Stimulated activated CD4-positive, alpha-beta T cell treated with anti-CD3 and anti-CD28 coated beads, Interleukin-15, amount 100 ng/mL, for 48 hours (primary cell): ENCODE results near the gene COL24A1.
"Not testable (repeated sequence)": the region's sequence is repeated elsewhere in the genome, so short reads cannot be mapped to it uniquely, and the experiment has no call there.

ENCODE experiments used
- DNase-seq, 2 donors: peaks; one replicate each; pipeline ENCODE4 v3.0.0-alpha.2; 2020; ENCODE audit warnings: low read depth in 2 of 2

Gene COL24A1

GRCh38 chr1:85991261-85991660, 165.3 kb downstream of the COL24A1 start:
- DNase-seq = no peak

GRCh38 chr1:85984636-85985035, 171.9 kb downstream of the COL24A1 start:
- no peak for DNase-seq

GRCh38 chr1:85983316-85983715, 173.3 kb downstream of the COL24A1 start:
- no peak for DNase-seq

- no peak for DNase-seq
Observed at GRCh38 chr1:85976516-85977205, 179.9 kb downstream of the COL24A1 start.

- DNase-seq = no peak
Observed at GRCh38 chr1:85975912-85976371, 180.6 kb downstream of the COL24A1 start.

GRCh38 chr1:85962457-85962856, 194.1 kb downstream of the COL24A1 start:
- DNase-seq = no peak

GRCh38 chr1:85957760-85958159, 198.8 kb downstream of the COL24A1 start:
- no peak for DNase-seq

- DNase-seq = not testable (repeated sequence)
Observed at GRCh38 chr1:85955218-85955617, 201.4 kb downstream of the COL24A1 start.

GRCh38 chr1:85952460-85952859, 204.1 kb downstream of the COL24A1 start:
- DNase-seq = no peak

GRCh38 chr1:85947186-85947585, 209.4 kb downstream of the COL24A1 start:
- no peak for DNase-seq

GRCh38 chr1:85943945-85944344, 212.6 kb downstream of the COL24A1 start:
- no peak for DNase-seq

GRCh38 chr1:85943526-85943925, 213.0 kb downstream of the COL24A1 start:
- DNase-seq = no peak

- no peak for DNase-seq
Observed at GRCh38 chr1:85940656-85941306, 215.8 kb downstream of the COL24A1 start.

- DNase-seq = no peak
Observed at GRCh38 chr1:85938829-85939228, 217.7 kb downstream of the COL24A1 start.

GRCh38 chr1:85936470-85936869, 220.1 kb downstream of the COL24A1 start:
- DNase-seq = no peak

GRCh38 chr1:85936057-85936456, 220.5 kb downstream of the COL24A1 start:
- no peak for DNase-seq

GRCh38 chr1:85935234-85935633, 221.3 kb downstream of the COL24A1 start:
- DNase-seq = no peak

- no peak for DNase-seq
Observed at GRCh38 chr1:85934516-85934915, 222.1 kb downstream of the COL24A1 start.

- DNase-seq = no peak
Observed at GRCh38 chr1:85933961-85934360, 222.6 kb downstream of the COL24A1 start.

- DNase-seq = no peak
Observed at GRCh38 chr1:85911742-85912141, 244.8 kb downstream of the COL24A1 start.

- no peak for DNase-seq
Observed at GRCh38 chr1:85900921-85901320, 255.7 kb downstream of the COL24A1 start.

- DNase-seq = no peak
Observed at GRCh38 chr1:85898861-85899260, 257.7 kb downstream of the COL24A1 start.

GRCh38 chr1:85894651-85895050, 261.9 kb downstream of the COL24A1 start:
- DNase-seq = no peak
